GM10266 (cell line): ENCODE results near the gene GALNTL6.

Experiments
- DNase-seq: peaks from one replicate; pipeline ENCODE4 v3.0.0; 2012; ENCODE audit errors: extremely low spot score
- TF ChIP-seq, protein P1 (sequence below): IDR thresholded peaks from 2 replicates; pipeline ENCODE4 v1.5.1; 2012; ENCODE audit warnings: mild to moderate bottlenecking, low read depth; ENCODE audit not compliant: control insufficient read depth, insufficient read depth; ENCODE audit errors: missing control alignments

GALNTL6 gene

DNA sequence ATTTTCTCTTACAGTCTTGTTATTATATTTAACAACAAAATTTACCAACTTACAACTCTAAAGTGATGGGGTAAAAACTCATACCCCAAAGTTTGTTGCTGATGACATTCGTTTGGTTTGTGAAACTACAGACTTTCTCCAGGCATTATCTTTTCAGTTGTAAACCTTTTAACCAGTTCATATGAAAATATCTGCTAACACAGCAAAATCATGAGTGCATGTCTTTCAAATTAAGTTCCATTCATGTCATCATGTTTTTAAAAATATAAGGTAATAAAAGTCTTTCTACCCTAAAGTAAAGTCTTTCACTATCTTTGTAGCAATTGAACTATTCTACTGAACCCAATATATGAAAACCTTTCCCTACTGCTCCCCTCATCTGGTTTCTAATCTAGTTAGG lies 3.4 kb upstream of the GALNTL6 start:
- TF ChIP-seq, protein P1, sequence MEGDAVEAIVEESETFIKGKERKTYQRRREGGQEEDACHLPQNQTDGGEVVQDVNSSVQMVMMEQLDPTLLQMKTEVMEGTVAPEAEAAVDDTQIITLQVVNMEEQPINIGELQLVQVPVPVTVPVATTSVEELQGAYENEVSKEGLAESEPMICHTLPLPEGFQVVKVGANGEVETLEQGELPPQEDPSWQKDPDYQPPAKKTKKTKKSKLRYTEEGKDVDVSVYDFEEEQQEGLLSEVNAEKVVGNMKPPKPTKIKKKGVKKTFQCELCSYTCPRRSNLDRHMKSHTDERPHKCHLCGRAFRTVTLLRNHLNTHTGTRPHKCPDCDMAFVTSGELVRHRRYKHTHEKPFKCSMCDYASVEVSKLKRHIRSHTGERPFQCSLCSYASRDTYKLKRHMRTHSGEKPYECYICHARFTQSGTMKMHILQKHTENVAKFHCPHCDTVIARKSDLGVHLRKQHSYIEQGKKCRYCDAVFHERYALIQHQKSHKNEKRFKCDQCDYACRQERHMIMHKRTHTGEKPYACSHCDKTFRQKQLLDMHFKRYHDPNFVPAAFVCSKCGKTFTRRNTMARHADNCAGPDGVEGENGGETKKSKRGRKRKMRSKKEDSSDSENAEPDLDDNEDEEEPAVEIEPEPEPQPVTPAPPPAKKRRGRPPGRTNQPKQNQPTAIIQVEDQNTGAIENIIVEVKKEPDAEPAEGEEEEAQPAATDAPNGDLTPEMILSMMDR = no peak
- DNase-seq = no peak

DNA sequence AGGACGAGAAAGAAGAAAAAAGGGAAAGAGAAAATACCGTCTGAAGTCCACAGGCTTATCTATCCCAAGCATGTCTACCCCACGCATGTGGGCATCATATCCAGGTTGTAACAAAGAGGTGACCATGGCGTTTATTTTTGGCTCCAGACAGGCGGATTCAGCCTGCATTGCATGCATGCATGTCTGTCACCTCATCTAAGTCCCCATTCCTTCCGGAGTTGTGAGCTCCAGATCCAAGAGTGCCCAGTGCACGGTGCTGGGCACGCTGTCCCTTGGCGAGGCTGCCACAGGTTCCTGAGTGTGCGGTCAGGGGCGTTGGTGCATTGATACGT lies 905 bp upstream of the GALNTL6 start:
- TF ChIP-seq, protein P1 = no peak

DNA sequence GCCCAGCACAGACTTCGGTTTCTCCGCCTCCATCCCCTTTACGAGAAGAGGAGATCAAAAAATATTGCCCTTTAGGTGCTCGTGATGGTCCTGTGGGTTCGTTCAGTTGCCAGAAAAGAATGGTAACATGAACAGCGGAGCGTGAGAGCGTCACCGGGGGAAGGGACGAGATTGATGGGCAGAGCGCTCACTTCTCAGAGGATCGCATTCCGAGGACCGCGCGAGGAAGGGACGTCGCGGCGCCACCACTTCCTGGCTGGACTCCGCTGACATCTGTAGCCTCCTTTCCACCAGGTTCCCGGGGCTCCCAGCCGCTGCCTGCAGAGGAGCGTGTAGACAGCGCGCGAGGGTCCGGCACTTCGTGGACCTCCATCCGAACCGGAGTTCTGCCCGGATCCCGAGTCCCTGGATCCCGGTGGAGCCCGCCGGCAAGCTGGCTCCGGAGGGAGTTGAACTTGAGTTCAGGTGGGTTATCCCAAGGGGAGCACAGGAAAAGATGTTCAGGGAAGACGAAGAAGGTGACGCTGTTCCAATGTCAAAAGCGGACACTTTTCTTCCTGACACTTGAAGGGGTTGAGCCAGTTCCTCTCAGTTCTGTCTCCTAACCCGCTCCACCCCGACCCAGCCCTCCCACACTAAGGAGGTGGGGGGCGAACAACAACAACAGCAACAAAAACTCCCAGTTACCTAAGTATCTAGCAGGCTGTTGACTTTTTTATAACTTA lies 484 bp downstream of the GALNTL6 start:
- TF ChIP-seq, protein P1 = no peak
- DNase-seq = no peak

More for the DNA sequence above, 905 bp upstream of the GALNTL6 start:
- no peak for DNase-seq

DNA sequence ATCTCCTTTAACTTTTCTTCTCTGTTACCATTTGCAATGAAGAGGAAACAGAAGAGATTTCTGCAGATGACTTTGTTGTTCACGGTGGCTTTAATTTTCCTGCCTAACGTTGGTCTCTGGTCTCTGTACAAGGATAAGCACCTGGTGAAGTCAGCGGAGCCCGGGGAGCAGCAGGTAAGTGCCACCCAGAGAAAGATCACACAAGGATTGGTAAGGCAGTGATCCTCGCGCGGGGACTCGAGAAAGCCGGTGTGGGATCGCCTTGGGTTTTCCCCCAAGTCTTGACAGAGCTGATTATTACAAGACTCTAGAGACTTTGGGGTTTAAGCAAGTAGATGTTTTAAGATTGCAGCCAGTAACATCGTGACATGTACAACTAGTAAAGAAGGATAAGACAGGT lies 1.3 kb downstream of the GALNTL6 start:
- TF ChIP-seq, protein P1 = no peak
- no peak for DNase-seq

DNA sequence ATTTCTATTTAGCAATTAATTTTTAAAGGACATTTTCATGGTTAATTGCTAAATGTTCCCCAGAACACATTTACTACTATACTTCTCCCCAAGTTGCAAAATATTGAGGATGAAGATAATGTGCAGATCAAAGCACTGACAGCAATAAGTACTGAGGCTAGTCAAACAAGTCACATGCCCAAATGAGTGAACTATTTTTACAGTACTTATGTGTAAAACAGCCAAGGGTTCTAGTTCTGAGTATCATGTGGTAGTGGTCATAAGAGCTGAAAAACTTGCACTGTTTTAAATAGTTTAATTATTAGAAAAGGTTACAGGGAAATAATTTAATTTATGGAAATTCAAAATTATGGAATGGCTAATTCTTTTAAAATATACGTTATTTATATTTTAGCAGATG lies 3.8 kb downstream of the GALNTL6 start:
- TF ChIP-seq, protein P1 = no peak
- no peak for DNase-seq

DNA sequence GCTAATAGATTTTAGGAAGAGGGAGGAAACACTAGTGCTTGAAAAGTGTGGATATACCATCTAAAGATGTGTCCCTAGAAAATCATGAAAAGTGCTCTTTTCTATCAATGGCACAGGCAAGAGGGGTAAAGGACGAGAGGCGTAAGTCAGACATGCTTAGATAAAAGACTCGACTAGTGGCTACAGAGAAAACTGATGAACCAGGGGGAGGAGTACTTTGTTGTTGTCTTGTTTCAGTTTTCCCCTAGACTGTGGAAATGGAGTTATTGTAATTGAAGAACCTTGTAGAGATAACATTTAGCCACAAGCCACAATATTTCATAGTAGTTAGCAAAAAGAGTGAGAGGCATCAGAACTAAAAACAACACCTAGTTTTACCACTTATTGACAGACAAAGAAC lies 21.4 kb downstream of the GALNTL6 start:
- no peak for DNase-seq
- TF ChIP-seq, protein P1 = no peak

DNA sequence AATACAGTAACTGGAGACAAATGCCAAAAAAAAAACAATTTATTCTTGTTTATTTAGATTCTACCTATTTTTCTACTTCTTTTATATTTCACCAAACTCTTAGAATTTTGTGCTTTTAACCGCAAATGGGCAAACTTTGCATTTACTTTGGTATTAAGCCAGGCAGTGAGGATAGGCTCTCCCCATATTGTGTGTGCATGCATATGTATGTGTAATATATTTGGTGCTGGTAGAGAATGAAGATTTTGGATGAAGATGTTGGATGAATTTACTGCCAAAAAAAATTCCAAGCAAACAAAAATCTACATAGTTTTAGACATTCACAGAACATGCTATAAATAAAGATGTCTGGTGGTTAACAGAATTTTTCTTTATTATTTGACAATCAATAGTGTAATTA lies 30.3 kb downstream of the GALNTL6 start:
- DNase-seq = no peak
- TF ChIP-seq, protein P1 = no peak
